DLD1 (cell line): Measurements from ENCODE around the gene EPRS1.
"Not testable (repeated sequence)": the region's sequence is repeated elsewhere in the genome, so short reads cannot be mapped to it uniquely, and the experiment has no call there.

Experiments used
- in situ Hi-C: cut with HindIII; loops from 2 replicates; pipeline ENCODE4 v1.10.0; 2017; ENCODE audit warnings: low sequenced_read_pairs

The EPRS1 gene

GRCh38 chr1:220046052-220046930 lies at the start of gene EPRS1:
EPRS1 (minus strand) TSS chr1:220046505; CDS start chr1:220046388, 117 bp downstream.
- in situ Hi-C loops: no loop called here

DNA sequence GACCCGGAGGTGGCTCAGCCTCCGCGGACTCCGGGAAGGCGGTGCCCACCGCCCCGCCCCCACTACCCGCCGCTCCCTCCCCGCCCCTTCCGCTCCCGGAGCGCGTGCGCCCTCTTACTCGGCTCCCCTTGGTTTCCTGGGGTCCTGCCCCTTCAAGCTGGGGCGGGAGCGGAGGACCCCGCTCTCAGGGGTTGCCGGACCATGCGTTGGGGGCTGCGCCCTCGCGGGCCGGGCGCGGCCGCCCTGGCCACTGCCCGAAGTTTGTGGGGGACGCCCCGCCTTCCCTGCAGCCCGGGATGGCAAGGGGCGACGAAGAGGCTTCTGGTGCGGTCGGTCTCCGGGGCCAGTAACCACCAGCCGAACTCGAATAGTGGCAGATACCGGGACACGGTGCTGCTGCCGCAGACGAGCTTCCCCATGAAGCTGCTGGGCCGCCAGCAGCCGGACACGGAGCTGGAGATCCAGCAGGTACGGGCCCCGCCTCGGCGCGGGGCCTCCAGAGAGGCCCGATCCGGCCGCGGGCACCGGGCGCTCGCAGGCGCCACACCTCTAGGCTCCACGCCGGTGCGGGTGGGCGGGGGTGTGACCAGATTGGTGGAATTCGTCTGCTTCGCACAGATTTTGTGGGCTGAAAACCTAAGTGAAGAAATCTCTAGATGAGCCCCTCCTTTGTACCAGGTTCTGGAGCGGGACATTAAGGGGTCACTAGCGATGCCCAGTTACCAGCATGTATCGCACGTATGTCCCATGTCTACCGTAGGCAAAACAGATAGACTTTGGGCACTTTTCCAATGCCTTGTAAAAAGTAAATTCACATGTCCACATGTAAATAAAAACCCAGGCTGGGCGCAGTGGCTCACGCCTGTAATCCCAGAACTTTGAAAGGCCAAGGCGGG lies 48.0 kb upstream of the EPRS1 start, which contains the start of gene IARS2:
TSS of gene IARS2 (plus strand) at position 117 of the 896 bp plus-strand sequence. CDS start at position 202, 85 bp downstream.
- in situ Hi-C loops: no loop called here

GRCh38 chr1:220093361-220094015 lies 47.2 kb upstream of the EPRS1 start:
- in situ Hi-C loops: no loop called here

DNA sequence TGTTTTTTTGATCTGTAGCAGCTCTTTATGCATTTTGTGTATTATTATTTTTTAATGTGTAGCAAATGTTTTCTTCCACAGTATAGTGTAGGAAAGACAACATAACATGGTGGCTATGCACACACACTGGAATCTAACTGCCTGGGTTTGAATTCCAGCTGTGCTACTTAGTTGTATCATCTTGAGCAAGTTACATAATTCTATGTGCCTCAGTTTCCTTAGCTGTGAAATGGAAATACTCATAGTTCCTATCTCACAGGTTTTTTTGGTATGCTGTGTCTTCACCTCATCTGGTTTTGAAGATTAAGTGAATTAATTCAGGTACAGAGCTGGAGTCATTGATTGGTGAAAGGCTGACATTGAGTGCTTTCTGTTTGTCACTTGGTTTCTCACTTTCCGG lies 46.4 kb upstream of the EPRS1 start:
- in situ Hi-C loops: no loop called here

DNA sequence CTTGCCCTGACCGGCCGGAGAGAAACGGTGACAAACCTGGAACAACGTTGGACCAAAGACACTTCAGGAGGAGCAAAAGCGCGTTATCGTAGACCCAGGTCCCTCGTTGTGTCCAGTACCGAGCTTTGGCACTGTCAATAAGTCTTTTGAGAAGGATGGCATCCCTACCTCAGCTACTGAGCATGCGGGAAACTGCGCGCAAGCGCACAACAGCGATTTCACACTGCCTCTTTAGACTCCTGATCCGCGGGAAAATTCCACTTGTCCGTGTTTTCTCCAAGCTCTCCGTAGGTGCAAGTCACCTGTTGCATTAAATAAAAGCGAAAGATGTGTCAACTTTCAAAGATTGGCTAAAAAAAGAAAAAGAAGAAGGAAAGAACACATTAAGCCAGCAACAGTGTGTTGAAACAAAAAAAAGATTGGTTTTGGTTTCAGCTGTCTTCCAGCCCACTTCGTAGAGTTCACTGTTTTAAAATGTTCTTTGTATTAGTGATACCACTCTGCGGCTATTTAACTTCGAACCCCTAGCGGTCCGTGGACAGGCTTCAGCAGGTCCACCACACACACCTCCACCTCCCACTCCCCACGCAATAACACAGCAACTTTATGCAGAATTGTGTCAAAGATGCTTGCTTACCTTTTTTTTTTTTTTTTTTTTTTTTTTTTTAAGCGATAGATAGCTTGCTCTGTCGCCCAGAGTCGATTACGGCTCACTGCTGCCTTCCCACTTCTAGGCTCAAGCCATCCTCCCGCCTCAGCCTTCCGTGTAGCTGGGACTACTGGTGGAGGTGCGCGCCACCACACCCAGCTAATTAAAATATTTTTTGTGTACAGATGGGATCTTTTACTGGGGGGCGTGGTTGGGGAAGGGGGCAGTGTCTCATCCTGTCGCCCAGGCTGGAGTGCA lies 43.6 kb upstream of the EPRS1 start, which contains the start of gene BPNT1:
TSS of gene BPNT1 (minus strand) at position 139 of the 907 bp plus-strand sequence. CDS start 9,942 bp downstream, outside the sequence.
- in situ Hi-C loops: no loop called here

- in situ Hi-C loops: not testable (repeated sequence)
These were observed 40.0 kb upstream of the EPRS1 start for GRCh38 chr1:220086261-220086686.

GRCh38 chr1:220084460-220084859 lies 38.2 kb upstream of the EPRS1 start:
- in situ Hi-C loops: no loop called here

GRCh38 chr1:220077887-220078286 lies 31.6 kb upstream of the EPRS1 start:
- in situ Hi-C loops: no loop called here

GRCh38 chr1:220076861-220077762 lies 30.8 kb upstream of the EPRS1 start:
- in situ Hi-C loops: no loop called here

GRCh38 chr1:220067269-220068204 lies 21.2 kb upstream of the EPRS1 start:
- in situ Hi-C loops: no loop called here

DNA sequence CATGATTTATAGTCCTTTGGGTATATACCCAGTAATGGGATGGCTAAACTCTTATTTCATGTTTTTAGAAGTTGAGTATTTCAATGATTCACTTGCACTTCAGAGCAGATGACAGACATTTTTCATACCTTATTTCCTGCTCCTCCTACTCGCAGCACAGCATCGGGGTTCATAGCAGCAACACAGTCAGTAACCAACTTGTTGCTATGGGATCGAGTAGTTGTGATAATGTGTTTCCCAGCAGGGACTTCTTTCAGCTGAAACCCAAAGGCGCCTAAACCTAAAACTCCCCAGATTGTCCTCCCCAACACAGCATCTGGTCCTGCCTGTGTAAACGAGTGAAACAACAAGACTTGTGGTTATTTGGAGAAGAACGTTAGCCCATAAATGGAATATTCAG lies 16.3 kb upstream of the EPRS1 start:
- in situ Hi-C loops: no loop called here

GRCh38 chr1:220060876-220061275 lies 14.6 kb upstream of the EPRS1 start:
- in situ Hi-C loops: no loop called here

GRCh38 chr1:220056374-220056773 lies 10.1 kb upstream of the EPRS1 start:
- in situ Hi-C loops: no loop called here

- in situ Hi-C loops: no loop called here
These were observed 801 bp downstream of the EPRS1 start for GRCh38 chr1:220045356-220046051.

GRCh38 chr1:220044678-220045355 lies 1.5 kb downstream of the EPRS1 start:
- in situ Hi-C loops: no loop called here

- in situ Hi-C loops: no loop called here
These were observed 2.7 kb downstream of the EPRS1 start for GRCh38 chr1:220043646-220044045.
